K562 (cell line): ENCODE results near the gene LGR6.
"Not testable (repeated sequence)": the region's sequence is repeated elsewhere in the genome, so short reads cannot be mapped to it uniquely, and the experiment has no call there.

Source experiments
- CHD1 ChIP-seq: fragments of 200-600 bp; sonication (generic); IDR thresholded peaks from one replicate; pipeline ENCODE4 v1.6.1; 2012; ENCODE audit warnings: mild to moderate bottlenecking, moderate library complexity, low read length, inconsistent platforms
- NBN ChIP-seq: fragments of 450-650 bp; IDR thresholded peaks from 2 replicates; pipeline ENCODE4 v1.6.1; 2016; ENCODE audit warnings: low read depth, mild to moderate bottlenecking
- RBM25 ChIP-seq: fragments of 200-400 bp; formaldehyde crosslinking; IDR thresholded peaks from 2 replicates; pipeline ENCODE4 v1.6.1; 2018; ENCODE audit warnings: low read length, low read depth, moderate library complexity; ENCODE audit not compliant: severe bottlenecking
- ZNF830 ChIP-seq: fragments of 250-450 bp; sonication (Bioruptor Pico); IDR thresholded peaks from 2 replicates; pipeline ENCODE4 v1.5.0; 2021; ENCODE audit warnings: mild to moderate bottlenecking

DNA sequence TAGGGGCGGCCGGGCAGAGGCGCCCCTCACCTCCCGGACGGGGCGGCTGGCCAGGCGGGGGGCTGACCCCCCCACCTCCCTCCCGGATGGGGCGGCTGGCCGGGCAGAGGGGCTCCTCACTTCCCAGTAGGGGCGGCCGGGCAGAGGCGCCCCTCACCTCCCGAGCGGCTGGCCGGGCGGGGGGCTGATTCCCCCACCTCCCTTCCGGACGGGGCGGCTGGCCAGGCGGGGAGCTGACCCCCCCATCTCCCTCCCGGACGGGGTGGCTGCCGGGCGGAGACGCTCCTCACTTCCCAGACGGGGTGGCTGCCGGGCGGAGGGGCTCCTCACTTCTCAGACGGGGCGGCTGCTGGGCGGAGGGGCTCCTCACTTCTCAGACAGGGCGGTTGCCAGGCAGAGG is 2.2 kb upstream of the LGR6 start:
- not testable (repeated sequence) for TF ChIP-seq ZNF830 (CRISPR knock-in tag); NBN; CHD1; RBM25
